ENCODE results near the gene RTN4RL1. TPM values are rescaled to one million over a fixed set of nuclear protein-coding genes. Genes with fewer than 3 reads are reported as not detected.

Gene RTN4RL1
- total and polyA plus RNA-seq, 2 of the 4 experiments (the other 2 are of a cell fraction): under 0.01 to 0.03 TPM

GRCh38 chr17:1967213-1967612 is 57.9 kb downstream of the RTN4RL1 start:
- peaks cover 56% of the 10 kb centered on the region for H3K27me3 ChIP-seq (ENCODE audit: control insufficient read depth, insufficient read depth, low read length)
- H3K18ac ChIP-seq (ENCODE audit: low read depth, low read length): no peak overlapping the region
- H4K8ac ChIP-seq (ENCODE audit: low read depth in 2 of 2, low read length in 2 of 2): no peak overlapping the region
- intact Hi-C loops (cut with micrococcal nuclease) (no loop called here), in situ Hi-C loops (cut with MboI; ENCODE audit: low sequenced_read_pairs) (no loop called here), dilution Hi-C loops (cut with HindIII; ENCODE audit: low sequenced_read_pairs, unreplicated experiment) (no loop called here)
- no peaks in the 10 kb centered on the region for H3K9me1 ChIP-seq (ENCODE audit: insufficient read depth, low read length)
- H3K23ac ChIP-seq (ENCODE audit: low read depth, low read length): no peak overlapping the region
- no peak overlapping the region for H2AFZ ChIP-seq (replicated peaks; ENCODE audit: low read length, poor library complexity)
- no peak overlapping the region for H4K91ac ChIP-seq (ENCODE audit: insufficient read depth, low read depth, low read length)
- H2BK15ac ChIP-seq (ENCODE audit: low read depth, low read length): no peak overlapping the region
- no peak overlapping the region for H2BK5ac ChIP-seq (ENCODE audit: low read depth, low read length, poor library complexity, severe bottlenecking)
- CTCF ChIA-PET: no interaction called here
- no peak overlapping the region for H3K14ac ChIP-seq (replicated peaks; ENCODE audit: low read depth, low read length)
- peaks cover 3% of the 10 kb centered on the region; the same call in 1 of the 2 replicates for H3K4me1 ChIP-seq (ENCODE audit: control insufficient read depth, insufficient read depth, low read length)
- no peak overlapping the region for H3K4ac ChIP-seq (ENCODE audit: low read depth, low read length)
- WGBS, 2 experiments (ENCODE audit: extremely low coverage in 2 of 2, insufficient read length in 1 of 2): 33% methylated on average over 10 of the region's 11 CpGs; no CpG with 5 or more reads in 1 of the 2 experiments
- no peak overlapping the region for H3K4me3 ChIP-seq (ENCODE audit: insufficient read depth, low read depth, low read length)
- no peak overlapping the region for H3K56ac ChIP-seq (ENCODE audit: extremely low read depth, insufficient read depth, low read length)
- no peaks in the 10 kb centered on the region for H3K79me1 ChIP-seq (ENCODE audit: low read depth in 1 of 2, low read length in 2 of 2)
- H2BK20ac ChIP-seq (ENCODE audit: low read depth, low read length): no peak overlapping the region
- no peak overlapping the region for H2AK5ac ChIP-seq (ENCODE audit: low read depth, low read length)
- H4K5ac ChIP-seq (ENCODE audit: low read depth, low read length): no peak overlapping the region
- peaks cover 16% of the 10 kb centered on the region for H3K9me3 ChIP-seq (ENCODE audit: control insufficient read depth, insufficient read depth, low read length)
- H3K27ac ChIP-seq (ENCODE audit: insufficient read depth, low read length): no peak overlapping the region
- no peak overlapping the region for H3K4me2 ChIP-seq (ENCODE audit: low read depth, low read length)
- H3K9ac ChIP-seq (ENCODE audit: low read depth, low read length): no peak overlapping the region
- H4K20me1 ChIP-seq (ENCODE audit: insufficient read depth, low read length): no peaks in the 10 kb centered on the region
- no peak for TF ChIP-seq MAFK (IDR thresholded peaks at IDR 0.05; ENCODE audit: low read depth, low read length)
- no peak for TF ChIP-seq MXI1 (IDR thresholded peaks at IDR 0.05; ENCODE audit: borderline replicate concordance, low read depth, low read length)
- TF ChIP-seq SMC3 (IDR thresholded peaks at IDR 0.05; ENCODE audit: low read depth, low read length): no peak
- TF ChIP-seq RCOR1 (IDR thresholded peaks at IDR 0.05; ENCODE audit: insufficient replicate concordance, low read length): no peak
- TF ChIP-seq RFX5 (IDR thresholded peaks at IDR 0.05; ENCODE audit: low read depth, low read length): no peak
- no peak for TF ChIP-seq ELK1 (IDR thresholded peaks at IDR 0.05; ENCODE audit: borderline replicate concordance, low read depth, low read length)
- TF ChIP-seq NFE2L2 (IDR thresholded peaks at IDR 0.05; ENCODE audit: low read depth, low read length): no peak
- no peak for TF ChIP-seq FOS (IDR thresholded peaks at IDR 0.05; ENCODE audit: low read depth, low read length)
- TF ChIP-seq RAD21 (IDR thresholded peaks at IDR 0.05; ENCODE audit: low read length): no peak
- TF ChIP-seq MAZ (IDR thresholded peaks at IDR 0.05; ENCODE audit: borderline replicate concordance, low read depth, low read length): no peak
- TF ChIP-seq POLR2A (IDR thresholded peaks at IDR 0.05; ENCODE audit: low read depth, low read length): no peak
- no peak for TF ChIP-seq CHD1 (IDR thresholded peaks at IDR 0.05; ENCODE audit: low read depth, low read length)
- TF ChIP-seq CEBPB (IDR thresholded peaks at IDR 0.05; ENCODE audit: low read depth, low read length): no peak
- TF ChIP-seq USF2 (IDR thresholded peaks at IDR 0.05; ENCODE audit: low read depth, low read length): no peak
- TF ChIP-seq BHLHE40 (IDR thresholded peaks at IDR 0.05; ENCODE audit: low read depth, low read length): no peak
- no peak for ATAC-seq (ENCODE audit: low read depth)
- no peaks in the 10 kb centered on the region for H3K36me3 ChIP-seq (ENCODE audit: control insufficient read depth, insufficient read depth, low read length)
- DNase-seq: no peak
- BruUV-seq (replicated peaks): no TSS peak
- POLR2A ChIA-PET (ENCODE audit: unreplicated experiment): no interaction called here
- no peak overlapping the region for H2BK120ac ChIP-seq (ENCODE audit: low read depth, low read length)
- no peak overlapping the region for H2AK9ac ChIP-seq (replicated peaks; ENCODE audit: low read depth, low read length, poor library complexity)
